ENCODE measurements around the gene SYTL2. TPM values are rescaled to one million over a fixed set of nuclear protein-coding genes. Genes with fewer than 3 reads are reported as not detected.
"Not testable (repeated sequence)": the region's sequence is repeated elsewhere in the genome, so short reads cannot be mapped to it uniquely, and the experiment has no call there.

The SYTL2 gene
- polyA plus RNA-seq, 12 donors, result 47.7 to 129 (median 85.4) TPM; not detected in 1

DNA sequence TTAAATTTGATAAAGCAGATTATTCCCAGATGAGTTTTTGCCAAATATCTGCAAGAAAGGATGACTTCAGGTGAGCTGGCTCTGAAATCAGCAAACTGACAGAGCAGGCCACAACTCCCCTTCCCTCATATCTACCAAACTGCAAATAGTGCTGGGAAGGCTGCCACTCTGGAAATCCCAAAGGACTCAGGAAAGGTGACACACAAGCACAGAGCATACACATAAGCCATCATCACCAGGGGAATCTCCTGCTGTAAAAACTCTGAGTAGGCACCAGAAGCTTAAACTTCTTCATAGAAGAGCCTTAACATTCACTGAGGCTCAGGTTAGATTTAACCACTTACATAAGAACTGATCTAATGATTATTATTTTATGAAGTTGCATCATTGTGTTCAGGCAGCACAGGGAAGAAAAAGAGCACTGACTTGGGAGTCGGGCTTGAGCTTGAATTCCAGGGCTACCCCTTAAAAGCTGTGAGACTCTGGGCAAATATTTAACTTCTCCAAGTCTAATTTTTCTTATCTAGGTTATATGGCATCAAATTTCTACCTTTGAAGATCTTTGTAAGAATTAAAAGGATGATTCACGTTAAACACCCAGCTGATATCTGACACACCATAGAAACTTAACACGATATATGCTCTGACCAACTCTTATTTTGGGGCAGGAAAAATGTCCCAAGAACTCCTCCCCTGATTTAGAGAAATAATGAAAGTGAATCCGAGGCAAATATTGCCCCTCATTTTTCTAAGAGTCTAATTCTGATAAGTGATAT lies 15.0 kb downstream of the SYTL2 start:
- DNase-seq, result no peak

- DNase-seq, result no peak
These were observed 19.4 kb downstream of the SYTL2 start for GRCh38 chr11:85791409-85791990.

GRCh38 chr11:85787809-85788760 lies 22.9 kb downstream of the SYTL2 start:
- DNase-seq, result no peak

- no peak for DNase-seq
These were observed 23.8 kb downstream of the SYTL2 start for GRCh38 chr11:85787168-85787567.

- DNase-seq, result no peak
These were observed 26.3 kb downstream of the SYTL2 start for GRCh38 chr11:85784480-85785265.

DNA sequence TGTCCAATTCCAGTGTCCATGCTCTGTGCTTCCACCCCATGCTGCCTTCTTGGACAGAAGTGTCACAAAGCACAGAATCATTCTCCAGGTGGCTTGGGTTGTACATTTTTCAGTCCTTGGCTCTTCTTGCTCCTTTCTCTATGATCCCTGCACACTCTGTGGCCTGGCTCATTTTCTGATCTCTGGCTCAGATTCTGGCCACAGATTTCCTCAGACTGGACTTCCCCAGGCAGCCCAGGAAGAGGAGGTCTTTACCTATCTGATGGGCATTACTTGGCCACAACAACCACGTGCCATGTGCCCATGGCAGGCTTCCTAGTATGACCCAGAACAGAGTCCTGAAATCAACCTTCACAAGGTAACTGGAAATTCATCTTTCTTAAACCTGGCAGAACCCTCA lies 27.2 kb downstream of the SYTL2 start:
- DNase-seq, result no peak

- DNase-seq, result not testable (repeated sequence)
These were observed 30.0 kb downstream of the SYTL2 start for GRCh38 chr11:85780780-85781517.

- no peak for DNase-seq
These were observed 30.8 kb downstream of the SYTL2 start for GRCh38 chr11:85779956-85780640.

DNA sequence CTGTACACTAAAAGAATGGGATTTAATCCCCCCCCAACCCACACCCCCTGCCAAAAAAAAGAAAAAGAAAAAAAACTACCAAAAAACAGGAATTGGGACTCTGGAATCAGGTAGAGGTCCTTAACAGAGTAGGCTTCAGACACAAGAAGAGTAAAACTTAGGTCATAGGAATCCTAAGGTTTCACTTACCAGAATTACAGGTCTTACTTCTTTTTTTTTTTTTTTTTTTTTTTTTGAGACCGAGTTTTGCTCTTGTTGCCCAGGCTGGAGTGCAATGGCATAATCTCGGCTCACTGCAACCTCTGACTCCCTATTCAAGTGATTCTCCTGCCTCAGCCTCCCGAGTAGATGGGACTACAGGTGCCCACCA lies 33.4 kb downstream of the SYTL2 start:
- DNase-seq, result not testable (repeated sequence)

GRCh38 chr11:85776951-85777602 lies 33.9 kb downstream of the SYTL2 start:
- DNase-seq, result no peak

- DNase-seq, result no peak
These were observed 36.5 kb downstream of the SYTL2 start for GRCh38 chr11:85774256-85775101.

GRCh38 chr11:85772695-85773094 lies 38.2 kb downstream of the SYTL2 start:
- DNase-seq, result no peak

DNA sequence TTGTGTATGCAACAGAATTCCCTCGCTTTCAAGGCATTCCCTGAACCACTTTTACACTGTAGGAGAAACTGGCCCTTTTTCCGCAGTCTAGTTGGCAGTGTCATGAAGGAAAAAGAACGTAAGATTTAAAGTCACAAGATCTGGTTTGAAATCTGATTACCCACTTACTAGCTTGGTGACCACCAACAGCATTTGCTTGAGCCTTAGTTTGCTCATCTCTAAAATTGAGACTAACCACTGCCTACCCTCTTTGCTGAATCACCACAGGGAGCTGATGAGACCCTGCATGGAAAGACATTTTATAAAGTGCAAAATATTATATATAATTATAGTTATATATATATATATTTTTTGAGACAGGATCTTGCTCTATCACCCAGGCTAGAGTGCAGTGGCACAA lies 39.4 kb downstream of the SYTL2 start:
- no peak for DNase-seq

- DNase-seq, result no peak
These were observed 41.2 kb downstream of the SYTL2 start for GRCh38 chr11:85769771-85770170.

DNA sequence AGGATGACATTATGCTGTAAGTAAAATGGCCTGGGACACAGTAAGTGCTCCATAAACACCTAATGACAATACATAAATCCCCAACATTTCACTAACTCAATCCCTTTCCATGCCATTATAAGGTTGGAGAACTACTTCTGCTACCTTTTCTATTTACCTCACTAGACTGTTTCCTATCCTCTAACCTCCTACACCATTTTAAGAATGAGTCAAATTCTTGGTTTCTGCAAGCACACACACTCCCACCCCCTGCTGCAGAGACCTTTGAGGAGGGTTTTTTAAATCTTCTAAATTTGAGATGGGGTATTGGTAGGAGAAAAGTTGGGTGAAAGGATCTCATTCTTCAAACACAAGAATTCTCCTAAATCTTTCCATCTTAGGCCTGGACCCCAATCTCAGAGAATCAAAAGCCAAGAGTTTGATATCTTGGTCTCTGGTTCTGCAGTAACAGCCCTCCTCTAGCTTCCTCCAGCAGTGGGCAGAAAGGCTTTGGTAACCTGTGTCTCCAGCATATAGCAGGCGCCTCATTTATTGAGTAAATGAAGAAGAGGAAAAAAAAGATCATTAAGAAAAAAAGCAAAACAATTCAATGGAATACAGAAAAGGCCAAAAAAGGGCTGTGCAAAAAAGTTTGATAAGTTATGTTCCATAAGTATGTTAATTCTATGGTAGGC lies 42.3 kb downstream of the SYTL2 start:
- no peak for DNase-seq

GRCh38 chr11:85767246-85767945 lies 43.5 kb downstream of the SYTL2 start:
- no peak for DNase-seq

DNA sequence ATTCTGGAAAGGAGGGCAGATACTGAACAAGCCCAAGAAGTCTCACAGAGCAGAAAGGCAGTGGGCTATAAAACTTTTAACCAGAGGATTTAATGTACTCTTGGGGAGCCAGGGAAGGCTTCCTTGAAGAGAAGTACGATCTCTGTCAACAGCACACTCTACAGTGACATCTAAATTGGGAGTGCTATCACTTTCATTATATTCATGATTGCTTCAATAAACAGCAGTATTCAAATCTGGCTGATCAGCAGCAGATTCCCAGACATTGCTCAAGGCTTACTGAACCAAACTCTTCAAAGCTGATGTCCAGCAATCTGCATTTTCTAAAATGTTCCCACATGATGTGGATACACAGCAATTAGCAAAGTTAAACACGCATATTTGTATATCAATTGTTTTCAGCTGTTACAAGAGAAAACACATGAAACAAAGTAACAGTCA lies 44.2 kb downstream of the SYTL2 start:
- DNase-seq, result no peak
